ENCODE data around the gene GNGT2.
"Not testable (repeated sequence)": the region's sequence is repeated elsewhere in the genome, so short reads cannot be mapped to it uniquely, and the experiment has no call there.

GNGT2 gene

GRCh38 chr17:49213399-49213798 is 3.0 kb upstream of the GNGT2 start:
- in situ Hi-C loops (cut with HindIII; ENCODE audit: low sequenced_read_pairs) = no loop called here

- in situ Hi-C loops (cut with HindIII; ENCODE audit: low sequenced_read_pairs) = no loop called here
Measured at GRCh38 chr17:49209061-49209571, 1.3 kb downstream of the GNGT2 start.

- in situ Hi-C loops (cut with HindIII; ENCODE audit: low sequenced_read_pairs) = no loop called here
Measured at GRCh38 chr17:49204516-49204915, 5.9 kb downstream of the GNGT2 start.

- in situ Hi-C loops (cut with HindIII; ENCODE audit: low sequenced_read_pairs) = no loop called here
Measured at GRCh38 chr17:49203796-49204195, 6.6 kb downstream of the GNGT2 start.

GRCh38 chr17:49201481-49201927 is 8.9 kb downstream of the GNGT2 start:
- in situ Hi-C loops (cut with HindIII; ENCODE audit: low sequenced_read_pairs) = no loop called here

GRCh38 chr17:49200423-49201083 is 9.8 kb downstream of the GNGT2 start:
- in situ Hi-C loops (cut with HindIII; ENCODE audit: low sequenced_read_pairs) = no loop called here

GRCh38 chr17:49198211-49198610 is 12.2 kb downstream of the GNGT2 start:
- in situ Hi-C loops (cut with HindIII; ENCODE audit: low sequenced_read_pairs) = no loop called here

GRCh38 chr17:49197346-49197998 is 12.9 kb downstream of the GNGT2 start:
- in situ Hi-C loops (cut with HindIII; ENCODE audit: low sequenced_read_pairs) = no loop called here

GRCh38 chr17:49196520-49196919 is 13.9 kb downstream of the GNGT2 start:
- in situ Hi-C loops (cut with HindIII; ENCODE audit: low sequenced_read_pairs) = no loop called here

- in situ Hi-C loops (cut with HindIII; ENCODE audit: low sequenced_read_pairs) = no loop called here
Measured at GRCh38 chr17:49195751-49196150, 14.6 kb downstream of the GNGT2 start.

- in situ Hi-C loops (cut with HindIII; ENCODE audit: low sequenced_read_pairs) = no loop called here
Measured at GRCh38 chr17:49194297-49194607, 16.1 kb downstream of the GNGT2 start.

GRCh38 chr17:49193513-49194296 is 16.7 kb downstream of the GNGT2 start:
- in situ Hi-C loops (cut with HindIII; ENCODE audit: low sequenced_read_pairs) = no loop called here

- in situ Hi-C loops (cut with HindIII; ENCODE audit: low sequenced_read_pairs) = no loop called here
Measured at GRCh38 chr17:49191917-49192741, 18.2 kb downstream of the GNGT2 start.

- in situ Hi-C loops (cut with HindIII; ENCODE audit: low sequenced_read_pairs) = no loop called here
Measured at GRCh38 chr17:49191409-49191916, 18.9 kb downstream of the GNGT2 start.

GRCh38 chr17:49190932-49191331 is 19.4 kb downstream of the GNGT2 start:
- in situ Hi-C loops (cut with HindIII; ENCODE audit: low sequenced_read_pairs) = no loop called here

- in situ Hi-C loops (cut with HindIII; ENCODE audit: low sequenced_read_pairs) = no loop called here
Measured at GRCh38 chr17:49187301-49187700, 23.1 kb downstream of the GNGT2 start.

- in situ Hi-C loops (cut with HindIII; ENCODE audit: low sequenced_read_pairs) = not testable (repeated sequence)
Measured at GRCh38 chr17:49185381-49185780, 25.0 kb downstream of the GNGT2 start.

- in situ Hi-C loops (cut with HindIII; ENCODE audit: low sequenced_read_pairs) = not testable (repeated sequence)
Measured at GRCh38 chr17:49184522-49184921, 25.9 kb downstream of the GNGT2 start.

- in situ Hi-C loops (cut with HindIII; ENCODE audit: low sequenced_read_pairs) = no loop called here
Measured at GRCh38 chr17:49183801-49184200, 26.6 kb downstream of the GNGT2 start.

- in situ Hi-C loops (cut with HindIII; ENCODE audit: low sequenced_read_pairs) = no loop called here
Measured at GRCh38 chr17:49183341-49183740, 27.0 kb downstream of the GNGT2 start.
